22Rv1 (cell line): ENCODE results near the gene ZNF584.

Experiments
- H3K27ac ChIP-seq: fragments of 450-650 bp; 2 replicates; pipeline ENCODE4 v1.5.1; 2017
- ZFX ChIP-seq: fragments of 450-650 bp; IDR thresholded peaks from 2 replicates; pipeline ENCODE4 v1.6.1; 2017; ENCODE audit warnings: antibody characterized with exemption, borderline replicate concordance
- TF ChIP-seq, protein P1 (sequence below): fragments of 450-650 bp; IDR thresholded peaks from 2 replicates; pipeline ENCODE4 v1.5.1; 2017; ENCODE audit warnings: mild to moderate bottlenecking

Gene ZNF584

GRCh38 chr19:58453743-58454142 is 45.3 kb downstream of the ZNF584 start:
- H3K27ac ChIP-seq: no peak overlapping the region
- no peak for TF ChIP-seq ZFX
- TF ChIP-seq, protein P1, sequence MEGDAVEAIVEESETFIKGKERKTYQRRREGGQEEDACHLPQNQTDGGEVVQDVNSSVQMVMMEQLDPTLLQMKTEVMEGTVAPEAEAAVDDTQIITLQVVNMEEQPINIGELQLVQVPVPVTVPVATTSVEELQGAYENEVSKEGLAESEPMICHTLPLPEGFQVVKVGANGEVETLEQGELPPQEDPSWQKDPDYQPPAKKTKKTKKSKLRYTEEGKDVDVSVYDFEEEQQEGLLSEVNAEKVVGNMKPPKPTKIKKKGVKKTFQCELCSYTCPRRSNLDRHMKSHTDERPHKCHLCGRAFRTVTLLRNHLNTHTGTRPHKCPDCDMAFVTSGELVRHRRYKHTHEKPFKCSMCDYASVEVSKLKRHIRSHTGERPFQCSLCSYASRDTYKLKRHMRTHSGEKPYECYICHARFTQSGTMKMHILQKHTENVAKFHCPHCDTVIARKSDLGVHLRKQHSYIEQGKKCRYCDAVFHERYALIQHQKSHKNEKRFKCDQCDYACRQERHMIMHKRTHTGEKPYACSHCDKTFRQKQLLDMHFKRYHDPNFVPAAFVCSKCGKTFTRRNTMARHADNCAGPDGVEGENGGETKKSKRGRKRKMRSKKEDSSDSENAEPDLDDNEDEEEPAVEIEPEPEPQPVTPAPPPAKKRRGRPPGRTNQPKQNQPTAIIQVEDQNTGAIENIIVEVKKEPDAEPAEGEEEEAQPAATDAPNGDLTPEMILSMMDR: no peak

DNA sequence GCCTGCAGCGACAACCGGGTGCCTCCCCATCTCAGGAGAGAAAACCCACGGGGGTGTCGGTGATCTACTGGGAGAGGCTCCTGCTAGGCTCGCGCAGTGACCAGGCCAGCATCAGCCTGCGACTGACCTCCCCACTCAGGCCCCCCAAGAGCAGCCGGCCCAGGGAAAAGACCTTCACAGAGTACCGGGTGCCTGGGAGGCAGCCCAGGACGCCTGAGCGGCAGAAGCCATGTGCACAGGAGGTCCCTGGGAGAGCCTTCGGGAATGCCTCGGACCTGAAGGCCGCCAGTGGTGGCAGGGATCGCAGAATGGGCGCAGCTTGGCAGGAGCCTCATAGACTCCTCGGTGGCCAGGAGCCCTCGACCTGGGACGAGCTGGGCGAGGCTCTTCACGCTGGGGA is 46.9 kb downstream of the ZNF584 start:
- TF ChIP-seq ZFX: no peak
- TF ChIP-seq, protein P1: no peak
- no peak overlapping the region for H3K27ac ChIP-seq

- TF ChIP-seq, protein P1: no peak
These were observed 47.7 kb downstream of the ZNF584 start for GRCh38 chr19:58456111-58456510.

DNA sequence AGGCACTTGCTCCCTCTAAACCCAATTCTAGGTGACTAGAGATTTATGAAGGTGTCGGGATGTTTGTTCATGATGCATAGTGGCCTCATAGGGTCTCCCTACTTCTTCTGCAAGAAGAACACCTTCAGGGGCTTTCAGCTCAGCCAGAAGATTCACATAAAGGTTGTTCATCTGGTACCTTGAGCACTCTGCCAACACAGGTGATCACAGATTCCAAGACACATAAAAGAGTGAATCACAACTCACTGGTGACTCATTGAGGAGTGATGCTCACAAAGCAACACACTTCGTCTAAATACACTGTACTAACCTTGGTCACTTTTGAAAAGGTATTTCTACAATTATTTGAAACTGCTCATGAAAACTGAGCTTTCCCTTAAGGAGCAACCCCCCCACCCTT is 51.6 kb downstream of the ZNF584 start:
- H3K27ac ChIP-seq: no peak overlapping the region
- TF ChIP-seq, protein P1: no peak
- TF ChIP-seq ZFX: no peak

More at GRCh38 chr19:58456111-58456510, 47.7 kb downstream of the ZNF584 start:
- H3K27ac ChIP-seq: no peak overlapping the region

GRCh38 chr19:58466089-58466759 is 57.8 kb downstream of the ZNF584 start:
- H3K27ac ChIP-seq: peak overlapping the region; percentile 77
- TF ChIP-seq ZFX: no peak
- TF ChIP-seq, protein P1: no peak

- TF ChIP-seq ZFX: no peak
- TF ChIP-seq, protein P1: 0 out of 2 replicates have a peak, but pooled peaks have one; percentile 21
- peak within 1 kb of the TSS; percentile 77 for H3K27ac ChIP-seq
These were observed 58.5 kb downstream of the ZNF584 start, which contains the start of gene ZNF324 for GRCh38 chr19:58466760-58467589. ZNF324 (plus strand) TSS chr19:58467080; CDS start chr19:58469186, 2,106 bp downstream.
